Ramos (cell line): Measurements from ENCODE around the gene RAP1B.

ENCODE experiments used
- in situ Hi-C: fragments of 300-500 bp; cut with MboI; formaldehyde crosslinking; loops from one replicate; pipeline ENCODE4 v1.14.3; 2022; ENCODE audit warnings: low sequenced_read_pairs; ENCODE audit not compliant: unreplicated experiment

Gene RAP1B

DNA sequence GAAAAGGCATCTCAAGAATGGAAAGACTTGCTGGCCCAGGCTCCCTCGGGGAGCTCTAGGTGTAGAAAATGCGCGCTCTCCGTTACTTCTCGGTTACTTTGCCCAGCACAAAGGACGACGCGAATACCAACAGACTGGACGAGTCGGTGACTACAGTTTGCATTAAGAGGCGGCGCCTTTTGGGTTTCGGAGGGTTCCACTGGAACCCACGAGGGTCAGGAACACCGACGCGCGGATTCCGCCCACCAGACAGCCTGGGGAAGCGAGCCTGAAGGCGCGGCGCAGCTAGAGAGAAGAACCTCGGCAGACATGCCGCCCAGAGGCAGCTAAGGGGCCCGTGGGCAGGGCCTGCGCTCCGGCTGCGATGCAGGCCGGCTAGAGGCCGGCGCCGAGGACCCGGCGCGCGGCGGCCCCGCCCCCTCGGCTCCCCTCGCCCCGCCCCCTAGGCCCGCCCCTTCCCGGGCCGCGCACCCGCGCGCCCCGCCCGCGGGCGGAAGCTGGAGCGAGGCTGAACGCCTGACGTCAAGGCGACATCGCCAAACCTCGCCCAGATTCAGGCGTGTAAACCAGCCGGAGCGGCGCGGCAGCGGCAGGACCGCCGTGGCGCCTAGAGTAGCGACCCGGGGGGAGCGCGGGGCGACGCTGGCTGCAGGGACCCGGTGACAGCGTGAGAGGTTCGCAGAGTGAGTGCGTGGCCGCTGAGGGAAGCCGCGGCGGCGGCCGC, at the start of gene RAP1B:
TSS of gene RAP1B (plus strand) at position 530 of the 724 bp plus-strand sequence. CDS start 37,826 bp downstream, outside the sequence.
- in situ Hi-C loops = loop anchor here (25.0 kb wide), 1 partner anchor 623 kb away; the partner anchor contains the start of gene IFNG-AS1

DNA sequence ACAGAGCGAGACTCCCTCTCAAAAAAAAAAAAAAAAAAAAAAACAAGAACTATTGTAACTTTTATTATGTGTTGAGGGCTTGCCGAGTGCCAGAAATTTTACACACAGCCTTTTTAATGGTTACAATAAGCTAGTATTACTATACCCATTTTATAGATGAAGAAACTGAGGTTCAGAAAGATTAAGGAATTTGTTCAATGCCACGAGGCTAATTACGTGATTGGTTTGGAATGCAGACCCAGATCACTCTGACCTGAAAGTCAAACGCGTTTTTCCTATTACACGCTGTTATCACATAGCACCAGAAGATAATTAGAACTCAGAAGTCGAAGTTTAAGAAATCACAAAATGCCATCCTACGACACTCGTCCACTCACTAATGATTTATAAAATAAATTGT, 48.9 kb upstream of the RAP1B start:
- in situ Hi-C loops = no loop called here

DNA sequence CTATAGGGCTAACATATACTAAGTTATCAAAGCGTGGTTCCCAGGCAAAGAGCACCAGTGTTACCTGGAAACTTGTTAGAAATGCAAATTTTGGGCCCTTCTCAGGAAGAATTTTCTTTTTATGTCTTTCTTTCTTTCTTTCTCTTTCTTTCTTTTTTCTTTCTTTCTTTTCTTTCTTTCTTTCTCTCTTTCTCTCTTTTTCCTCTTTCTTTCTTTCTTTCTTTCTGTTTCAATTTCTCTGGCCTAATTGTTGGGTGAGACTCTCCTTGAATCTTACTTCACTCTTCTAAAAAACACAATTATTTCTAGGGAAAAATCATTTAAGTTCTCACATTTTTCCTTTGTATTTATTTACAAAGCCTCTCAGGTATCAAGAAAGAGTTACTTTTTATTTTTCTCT, 46.5 kb upstream of the RAP1B start:
- in situ Hi-C loops = no loop called here

DNA sequence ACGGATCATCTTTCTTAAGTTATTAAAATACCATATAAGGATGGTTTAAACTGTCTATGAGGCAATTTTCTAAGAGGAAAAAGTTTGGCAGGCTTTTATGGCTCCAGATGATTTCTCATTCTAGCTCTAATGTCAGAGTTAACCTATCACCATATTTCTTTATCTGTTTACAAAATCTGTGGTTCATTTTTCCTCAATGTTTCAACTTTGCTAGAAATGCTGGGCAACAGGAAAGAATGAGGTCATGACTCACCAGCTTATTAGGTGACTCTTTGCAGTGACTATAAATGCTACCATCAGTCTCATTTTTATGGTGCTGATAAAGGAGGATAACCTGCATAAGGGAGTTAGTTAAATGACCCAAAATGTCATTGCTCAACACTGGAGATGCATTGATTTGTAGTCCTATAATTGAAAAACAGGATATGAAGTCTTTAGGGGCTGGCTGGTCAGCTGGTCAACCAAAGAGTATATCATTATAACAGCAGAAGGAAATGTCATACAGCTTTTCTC, 45.3 kb upstream of the RAP1B start:
- in situ Hi-C loops = no loop called here

DNA sequence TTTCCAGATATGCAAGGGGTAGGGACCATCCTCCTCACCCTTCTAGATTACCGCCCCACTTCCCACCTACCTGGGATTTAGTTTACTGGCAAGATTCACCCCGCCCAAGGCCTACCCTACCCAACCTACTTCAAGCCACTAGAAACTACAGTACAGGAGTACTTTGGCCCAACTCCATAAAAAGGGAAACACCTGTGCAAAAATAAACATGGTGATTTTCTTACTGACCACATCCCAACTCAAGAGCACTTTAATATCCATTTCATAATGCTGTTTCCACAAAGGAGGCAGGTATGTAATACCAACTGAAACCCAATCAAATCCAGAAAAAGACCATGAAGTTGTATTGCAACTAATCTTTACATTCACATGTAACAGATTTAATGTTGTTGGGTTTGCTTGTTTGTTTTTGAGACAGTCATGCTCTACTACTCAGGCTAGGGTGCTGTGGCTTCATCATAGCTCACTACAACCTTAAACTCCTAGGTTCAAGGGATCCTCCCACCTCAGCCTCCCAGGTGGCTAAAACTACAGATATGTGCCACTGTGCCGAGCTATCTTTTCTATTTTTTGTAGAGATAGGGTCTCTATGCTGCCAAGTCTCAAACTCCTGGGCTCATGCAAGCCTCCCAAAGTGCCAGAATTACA, 41.7 kb upstream of the RAP1B start:
- in situ Hi-C loops = no loop called here

DNA sequence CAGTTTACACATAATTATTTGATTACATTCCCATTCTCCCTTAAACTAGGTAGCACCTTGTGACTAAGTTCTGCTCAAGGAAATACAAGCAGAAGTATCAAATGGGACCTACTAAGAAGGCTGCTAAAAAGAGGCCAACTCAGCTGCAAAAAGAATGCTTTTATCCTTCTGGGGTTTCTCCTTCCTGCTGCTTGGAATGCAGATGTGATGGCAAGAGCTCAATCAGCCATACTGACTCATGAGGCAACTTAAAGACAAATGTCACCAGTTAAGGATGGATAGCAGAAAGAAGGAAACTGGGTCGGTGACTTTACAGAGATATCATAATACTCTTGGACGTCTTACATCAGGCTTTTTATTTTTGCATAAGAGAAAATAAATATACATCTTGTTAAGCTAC, 38.0 kb upstream of the RAP1B start:
- in situ Hi-C loops = no loop called here

DNA sequence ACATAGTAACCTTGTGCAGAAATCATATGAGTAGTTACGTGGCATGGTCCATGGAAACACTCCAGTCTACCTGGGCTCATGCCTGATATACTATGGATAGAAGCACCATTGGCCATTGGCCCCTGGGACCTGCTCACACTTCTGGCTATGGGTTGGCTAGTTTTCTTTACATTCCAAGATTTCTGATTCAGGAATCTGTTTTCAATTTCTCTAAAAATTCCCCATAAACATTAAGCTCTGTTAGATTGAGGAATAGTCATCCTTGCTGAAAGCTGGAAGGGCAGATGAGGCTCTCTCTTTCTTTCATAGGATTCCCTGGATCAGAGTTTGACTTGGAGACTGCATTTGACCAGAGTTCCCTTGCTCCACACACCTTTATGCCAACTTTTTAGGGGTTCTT, 37.3 kb upstream of the RAP1B start:
- in situ Hi-C loops = no loop called here

DNA sequence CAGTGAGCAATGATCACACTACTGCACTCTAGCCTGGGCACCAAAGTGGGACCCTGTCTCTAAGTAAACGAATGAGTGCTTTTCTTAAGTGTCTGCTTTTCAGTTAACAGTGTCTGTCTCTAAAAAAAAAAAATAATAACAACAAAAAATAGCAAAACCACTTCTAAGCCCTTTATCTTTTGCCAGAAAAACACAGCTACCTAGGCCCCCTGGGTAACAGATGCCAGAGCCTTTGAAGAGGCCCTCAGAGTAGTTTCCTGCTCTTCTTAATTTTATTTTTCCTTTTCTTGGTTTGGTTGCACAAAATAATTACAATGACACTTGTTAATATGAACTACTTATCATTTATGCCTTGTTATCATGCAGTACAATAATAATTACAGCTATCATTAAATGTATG, 32.8 kb upstream of the RAP1B start:
- in situ Hi-C loops = no loop called here

DNA sequence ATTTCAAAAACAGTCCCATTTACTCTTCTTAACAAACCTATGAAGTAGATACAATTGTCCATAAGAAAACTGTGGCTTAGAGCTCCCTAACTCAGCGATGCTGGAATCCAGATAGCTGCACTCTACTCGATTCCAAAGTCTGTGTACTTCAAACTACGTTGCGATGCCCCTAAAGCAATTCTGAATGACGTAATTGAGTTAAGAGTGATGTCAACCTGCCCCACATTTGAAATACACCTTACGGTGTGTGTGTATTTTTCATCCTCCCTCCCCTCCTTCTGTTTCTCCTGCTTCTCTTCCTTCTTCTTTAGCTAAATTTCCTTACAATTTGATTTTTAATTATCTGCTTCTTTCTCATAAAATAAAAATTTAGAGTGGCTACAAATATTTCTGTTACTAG, 31.9 kb upstream of the RAP1B start:
- in situ Hi-C loops = no loop called here

DNA sequence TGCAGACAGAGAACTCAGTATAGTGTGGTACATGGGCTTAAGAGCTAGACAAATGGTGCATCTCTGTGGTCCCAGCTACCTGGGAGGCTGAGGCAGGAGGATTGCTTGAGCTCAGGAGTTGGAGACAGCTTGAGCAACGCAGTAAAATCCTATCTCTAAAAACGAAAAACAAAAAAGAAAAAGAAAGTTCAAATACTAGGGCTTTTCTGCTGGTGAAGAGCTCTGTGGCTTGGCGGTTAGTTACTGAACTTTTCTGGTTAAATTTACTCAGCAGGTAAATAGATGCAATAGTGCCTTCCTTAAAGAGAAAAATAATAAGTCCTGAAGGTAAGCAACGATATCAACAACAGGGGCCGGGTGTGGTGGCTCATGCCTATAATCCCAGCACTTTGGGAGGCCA, 31.4 kb upstream of the RAP1B start:
- in situ Hi-C loops = no loop called here

DNA sequence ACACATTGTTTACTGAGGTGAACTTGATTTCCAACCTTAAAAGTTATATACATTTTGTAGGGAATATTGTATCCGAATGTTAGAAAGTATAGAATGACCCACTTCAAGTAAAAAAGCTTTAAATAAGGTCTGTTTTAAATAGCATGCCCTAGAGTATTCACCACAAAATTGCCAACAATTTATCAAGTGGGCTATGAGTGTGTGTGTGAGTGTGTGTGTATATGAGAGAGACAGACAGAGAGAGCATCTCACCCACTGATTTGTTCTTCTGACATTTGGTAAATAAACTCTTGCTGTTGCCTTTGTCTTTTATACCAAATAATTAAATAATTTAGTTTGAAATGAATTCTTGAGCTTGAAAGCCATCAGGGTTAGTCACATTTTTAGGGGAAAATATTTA, 29.8 kb upstream of the RAP1B start:
- in situ Hi-C loops = no loop called here

DNA sequence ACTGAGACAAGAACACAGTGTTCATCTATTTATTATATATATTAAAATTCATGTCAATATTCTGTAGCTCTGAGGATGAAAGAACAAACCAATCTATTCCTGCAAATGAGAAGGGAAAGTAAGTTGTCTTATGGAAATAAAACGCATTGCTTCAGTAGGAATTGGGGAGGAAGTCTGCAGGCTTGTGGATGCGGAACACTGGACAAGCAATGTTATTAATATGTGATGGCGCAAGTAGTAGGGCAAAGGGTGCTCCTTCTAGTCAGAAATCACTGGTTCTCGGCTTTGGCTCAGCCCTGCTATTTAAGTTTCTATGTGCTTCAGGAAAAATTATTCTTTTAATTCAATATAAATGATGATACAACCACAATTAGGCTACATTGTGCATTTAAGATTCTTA, 28.8 kb upstream of the RAP1B start:
- in situ Hi-C loops = no loop called here

DNA sequence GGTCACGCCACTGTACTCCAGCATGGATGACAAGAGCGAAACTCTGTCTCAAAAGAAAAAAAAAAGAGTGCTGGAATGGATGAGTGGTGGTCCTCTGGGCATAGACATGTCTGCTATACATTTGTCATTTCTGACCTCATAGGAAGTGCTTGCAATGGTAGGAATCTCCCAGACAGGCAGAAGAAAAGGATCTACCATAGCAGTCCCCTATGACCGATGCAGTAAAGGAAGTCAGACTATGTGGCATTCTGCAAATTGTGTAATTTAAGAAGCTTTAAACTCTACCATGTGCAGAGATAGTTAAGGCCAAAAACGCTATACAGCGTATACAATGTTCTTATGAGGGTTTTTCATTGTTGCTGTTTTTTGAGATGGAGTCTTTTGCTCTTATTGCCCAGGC, 24.7 kb upstream of the RAP1B start:
- in situ Hi-C loops = no loop called here

DNA sequence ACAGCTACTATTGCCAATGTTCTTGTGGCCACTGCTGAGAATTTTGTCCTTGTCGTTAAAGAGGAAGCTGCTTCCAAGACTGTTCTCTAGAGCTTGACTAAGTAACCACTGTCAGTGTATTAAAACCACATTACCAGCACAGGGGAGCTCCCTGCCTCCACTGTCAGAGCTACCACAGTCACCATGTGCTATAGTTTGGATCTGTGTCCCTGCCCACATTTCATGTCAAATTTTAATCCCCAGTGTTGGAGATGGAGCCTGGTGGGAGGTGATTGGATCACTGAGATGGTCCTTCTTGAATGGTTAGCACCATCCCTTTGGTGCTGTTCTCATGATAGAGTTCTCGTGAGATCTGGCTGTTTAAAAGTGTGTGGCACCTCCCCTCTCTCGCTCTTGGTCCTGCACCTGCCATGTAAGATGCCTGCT, 23.2 kb upstream of the RAP1B start:
- in situ Hi-C loops = no loop called here

DNA sequence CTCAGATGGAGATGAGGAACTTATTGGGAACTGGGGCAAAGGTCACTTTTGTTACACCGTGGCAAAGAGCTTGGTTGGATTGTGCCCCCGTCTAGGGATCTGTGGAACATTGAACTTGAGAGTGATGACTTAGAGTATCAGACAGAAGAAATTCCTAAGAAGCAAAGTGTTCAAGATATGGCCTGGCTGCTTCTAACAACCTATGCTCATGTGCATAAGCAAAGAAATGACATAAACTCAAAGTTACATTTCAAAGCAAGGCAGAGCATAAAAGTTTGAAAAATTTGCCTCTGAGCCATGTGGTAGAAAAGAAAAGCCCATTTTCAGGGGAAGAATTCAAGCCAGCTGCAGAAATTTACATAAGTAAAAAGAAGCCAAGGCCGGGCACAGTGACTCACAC, 21.5 kb upstream of the RAP1B start:
- in situ Hi-C loops = no loop called here

DNA sequence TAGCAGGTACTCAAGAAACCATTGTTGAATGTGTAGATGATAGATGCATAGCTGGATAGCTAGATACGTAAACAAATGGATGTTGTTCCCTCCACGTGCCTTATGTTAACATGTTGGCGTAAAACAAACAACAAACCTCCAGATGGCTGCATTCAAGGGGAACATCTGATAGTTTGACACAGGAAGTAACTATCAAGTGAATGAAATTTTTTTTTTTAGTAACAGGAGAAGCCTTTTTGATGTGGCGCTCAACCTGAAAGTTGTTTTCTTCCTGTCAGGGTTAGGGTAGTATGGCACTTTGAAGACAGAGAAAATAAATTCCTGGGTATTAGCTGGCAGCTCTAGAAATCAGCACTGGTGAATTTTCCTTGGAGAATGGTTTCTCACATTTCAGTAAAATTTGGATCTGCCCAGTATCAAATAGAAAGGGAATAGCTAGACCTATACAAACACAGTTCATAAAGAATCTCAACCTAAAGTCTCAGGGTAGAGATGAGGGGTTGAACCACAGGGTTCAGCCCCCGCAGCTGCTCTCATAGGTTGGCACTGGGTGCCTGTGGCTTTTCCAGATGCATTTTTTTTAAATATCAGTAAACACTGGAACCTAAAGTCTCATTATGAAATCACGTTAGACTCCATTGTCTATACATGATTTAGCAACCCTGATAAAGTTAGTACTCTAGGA, 18.8 kb upstream of the RAP1B start:
- in situ Hi-C loops = no loop called here

DNA sequence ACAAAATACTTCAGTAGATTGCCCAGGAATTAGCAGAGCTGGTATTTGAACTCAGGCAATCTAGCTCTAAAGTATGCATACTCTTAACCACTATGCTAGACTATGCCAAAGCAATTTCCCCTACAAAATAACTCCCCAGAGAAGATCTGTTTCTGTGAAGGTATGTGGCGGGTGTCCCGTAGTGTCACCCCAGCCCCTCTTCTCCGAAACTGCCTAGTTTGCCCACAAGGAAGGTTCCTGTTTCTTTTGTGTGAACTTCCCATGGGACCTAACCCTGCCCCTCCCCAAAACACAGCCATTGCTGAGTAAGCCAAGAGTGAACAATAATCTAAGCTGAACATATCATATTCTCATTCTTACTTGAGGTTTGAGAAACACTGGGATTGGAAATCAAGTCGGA, 15.5 kb upstream of the RAP1B start:
- in situ Hi-C loops = no loop called here

DNA sequence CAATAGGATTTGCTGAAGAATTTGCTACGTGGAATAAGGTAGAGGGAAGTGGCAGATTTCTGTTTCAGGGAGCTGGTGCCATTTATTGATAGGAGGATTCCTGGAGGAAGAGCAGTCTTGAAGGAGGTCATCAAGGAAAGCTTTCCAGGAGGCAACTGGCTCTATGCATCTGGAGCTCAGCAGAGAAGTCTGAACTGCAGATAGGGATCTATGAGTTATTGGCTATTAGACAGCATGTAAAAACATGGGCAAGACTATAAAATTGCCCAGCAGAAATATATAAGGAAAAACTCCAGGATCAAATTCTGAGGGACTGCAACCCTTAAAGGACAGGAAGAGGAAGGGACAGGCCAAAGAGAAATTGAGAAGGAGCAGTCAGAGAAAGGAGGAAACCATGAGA, 8.9 kb upstream of the RAP1B start:
- in situ Hi-C loops = loop anchor here (25.0 kb wide), 1 partner anchor 614 kb away; the partner anchor contains the start of gene IFNG-AS1

DNA sequence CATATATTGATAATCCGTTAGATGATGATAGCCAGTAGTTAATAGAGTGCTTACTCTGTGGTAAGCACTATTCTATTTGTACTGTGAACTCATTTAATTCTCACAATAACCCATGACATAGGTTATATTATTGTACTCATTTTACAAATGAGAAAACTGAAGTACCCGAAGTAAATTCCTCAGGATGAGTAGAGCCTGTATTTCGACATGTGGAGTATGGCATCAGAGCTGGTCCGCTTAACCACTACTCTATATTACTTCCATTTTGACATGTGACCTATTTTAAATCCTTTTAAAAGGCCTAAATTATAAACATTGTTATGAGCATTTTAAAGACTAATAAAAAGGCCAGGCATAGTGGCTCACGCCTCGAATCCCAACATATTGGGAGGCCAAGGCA, 8.0 kb upstream of the RAP1B start:
- in situ Hi-C loops = loop anchor here (25.0 kb wide), 1 partner anchor 615 kb away; the partner anchor contains the start of gene IFNG-AS1

DNA sequence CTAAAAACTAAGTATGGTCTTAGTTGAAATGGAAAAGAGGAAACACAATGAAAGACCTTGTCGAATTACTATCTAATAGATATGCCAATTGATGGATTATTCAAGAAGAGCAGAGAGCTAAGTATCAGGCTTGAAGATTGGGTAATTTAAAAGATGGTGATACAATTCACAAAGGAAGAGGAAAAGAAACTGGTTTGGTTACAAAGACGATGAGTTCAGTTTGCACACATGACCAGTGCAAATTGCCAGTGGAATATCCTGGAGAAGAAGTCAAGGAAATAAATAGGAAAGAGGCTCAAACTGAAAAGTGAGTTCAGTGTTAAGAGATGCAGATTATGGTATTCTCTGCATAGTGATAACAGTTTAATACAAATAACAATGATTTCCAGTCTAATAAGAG, 2.5 kb upstream of the RAP1B start:
- in situ Hi-C loops = loop anchor here (25.0 kb wide), 1 partner anchor 621 kb away; the partner anchor contains the start of gene IFNG-AS1

DNA sequence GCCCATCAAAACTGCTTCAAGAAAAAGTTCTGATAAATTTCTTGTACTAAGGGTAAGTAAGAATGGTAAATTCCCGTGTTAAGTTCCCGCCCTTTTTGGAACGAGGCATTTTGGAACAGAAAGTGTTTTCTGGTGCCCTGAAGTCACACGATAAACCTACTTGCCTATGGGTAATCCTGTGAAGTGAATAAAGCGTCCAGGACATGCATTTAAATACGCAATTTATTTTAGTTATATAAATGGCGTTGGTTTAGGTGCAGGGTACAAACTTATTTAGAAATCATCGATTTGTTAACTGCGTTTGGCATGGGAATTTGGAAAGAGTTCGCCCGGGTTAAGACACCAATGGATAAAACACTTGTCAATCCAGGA, 715 bp upstream of the RAP1B start:
- in situ Hi-C loops = loop anchor here (25.0 kb wide), 1 partner anchor 623 kb away; the partner anchor contains the start of gene IFNG-AS1
